K562 (cell line): ENCODE data around the gene NTRK2. TPM values are rescaled to one million over a fixed set of nuclear protein-coding genes. Genes with fewer than 3 reads are reported as not detected.

Experiments used
- ATAC-seq: fragments of 200-7000 bp; cut with Tn5 transposase; 3 replicates; pipeline ENCODE4 v1.9.1; 2020; ENCODE audit warnings: moderate library complexity
- BruUV-seq: library from RNA; stranded (reverse); fragments of 400-500 nt; replicated peaks from 2 replicates; lab custom pipeline; 2021; lab: Mats Ljungman, UMichigan
- CTCF ChIA-PET: fragments of 300-600 bp; formaldehyde crosslinking; extraction: SDS; loops from one replicate; lab custom pipeline; 2021; ENCODE audit warnings: low intra/inter-chr PET ratio; lab: Yijun Ruan, JAX
- POLR2A ChIA-PET: fragments of 300-600, 350-650 bp; sonication (Branson Sonifier 250); formaldehyde crosslinking; extraction: SDS; loops from one replicate; lab custom pipeline; 2021; ENCODE audit warnings: antibody characterized with exemption, inconsistent platforms; lab: Yijun Ruan, JAX
- DNase-seq, 4 experiments: peaks; one replicate each; pipeline versions ENCODE4 v3.0.0 to v3.0.0-alpha.2; 2011 to 2018; ENCODE audit warnings: low spot score in 3 of 4, mixed read lengths in 3 of 4; ENCODE audit errors: extremely low read depth in 1 of 4
- FAIRE-seq: peaks from 2 replicates; lab custom pipeline; 2011; peaks lifted over from hg19 to GRCh38; lab: Jason Lieb, UNC
- H2AFZ ChIP-seq: 2 replicates; pipeline ENCODE4 v1.6.0; 2011; ENCODE audit warnings: low read depth, low read length, control low read depth, inconsistent platforms
- H3K27ac ChIP-seq: fragments of 200-600 bp; 3 replicates; pipeline ENCODE4 v1.8.0; 2011; ENCODE audit warnings: low read depth, mild to moderate bottlenecking, control low read depth, inconsistent platforms, low read length, moderate library complexity, mixed read lengths; ENCODE audit errors: extremely low read depth
- H3K27me3 ChIP-seq, 2 experiments: fragments of 300-600 bp in 1 of 2; 2 replicates in 1 of 2; 3 replicates in 1 of 2; pipeline versions ENCODE4 v1.6.0 to v1.8.0; 2011; ENCODE audit warnings: inconsistent platforms in 2 of 2, low read length in 2 of 2, mild to moderate bottlenecking in 1 of 2, mixed read lengths in 1 of 2, moderate library complexity in 1 of 2; ENCODE audit not compliant: control insufficient read depth in 2 of 2, insufficient read depth in 2 of 2
- H3K36me3 ChIP-seq: fragments of 300-600 bp; 3 replicates; pipeline ENCODE4 v1.8.0; 2011; ENCODE audit warnings: mild to moderate bottlenecking, low read length, inconsistent platforms; ENCODE audit not compliant: control insufficient read depth, insufficient read depth
- H3K4me1 ChIP-seq, 2 experiments: fragments of 200-600 bp in 1 of 2; replicated peaks in 1 of 2; 2 replicates in 1 of 2; 3 replicates in 1 of 2; pipeline versions ENCODE4 v1.5.1 to v1.8.0; 2011; ENCODE audit warnings: inconsistent platforms in 2 of 2, low read length in 2 of 2, mild to moderate bottlenecking in 1 of 2, mixed read lengths in 1 of 2, moderate library complexity in 1 of 2; ENCODE audit not compliant: control insufficient read depth in 2 of 2, insufficient read depth in 2 of 2
- H3K4me2 ChIP-seq: 2 replicates; pipeline ENCODE4 v1.6.1; 2011; ENCODE audit warnings: low read length, control low read depth, inconsistent platforms, mixed read lengths; ENCODE audit not compliant: insufficient read depth
- H3K4me3 ChIP-seq: fragments of 200-600 bp; sonication (generic), shearing (Covaris generic); 2 replicates; pipeline ENCODE4 v1.5.1; 2016; ENCODE audit warnings: control low read depth, inconsistent platforms
- H3K79me2 ChIP-seq: fragments of 200-600 bp; 3 replicates; pipeline ENCODE4 v1.8.0; 2011; ENCODE audit warnings: low read length, inconsistent platforms; ENCODE audit not compliant: control insufficient read depth, insufficient read depth
- H3K9ac ChIP-seq, 2 experiments: 2 replicates each; pipeline versions ENCODE4 v1.6.0 to v1.6.1; 2011; ENCODE audit warnings: low read depth in 2 of 2, low read length in 2 of 2, control low read depth in 1 of 2, inconsistent platforms in 1 of 2, mild to moderate bottlenecking in 1 of 2, mixed read lengths in 1 of 2; ENCODE audit not compliant: insufficient read depth in 1 of 2
- H3K9me1 ChIP-seq: one replicate; pipeline ENCODE4 v1.6.0; 2011; ENCODE audit warnings: inconsistent platforms, mild to moderate bottlenecking, low read length, moderate library complexity; ENCODE audit not compliant: control insufficient read depth, insufficient read depth
- H3K9me3 ChIP-seq: replicated peaks from 2 replicates; pipeline ENCODE4 v1.5.1; 2011; ENCODE audit warnings: low read depth, low read length, inconsistent platforms; ENCODE audit not compliant: control insufficient read depth, insufficient read depth
- H4K20me1 ChIP-seq: replicated peaks from 2 replicates; pipeline ENCODE4 v1.6.1; 2011; ENCODE audit warnings: low read length, inconsistent platforms, mixed read lengths; ENCODE audit not compliant: control insufficient read depth, insufficient read depth
- BRF1 ChIP-seq: IDR thresholded peaks from 3 replicates; pipeline ENCODE4 v1.6.1; 2011; ENCODE audit warnings: borderline replicate concordance, mild to moderate bottlenecking; ENCODE audit not compliant: insufficient read length; ENCODE audit errors: extremely low read depth
- LEF1 ChIP-seq: fragments of 450-650 bp; IDR thresholded peaks from 2 replicates; pipeline ENCODE4 v1.6.1; 2016; ENCODE audit warnings: mild to moderate bottlenecking
- ZNF444 ChIP-seq: fragments of 250-450 bp; sonication (Bioruptor Pico); IDR thresholded peaks from 2 replicates; pipeline ENCODE4 v1.4.0; 2020; ENCODE audit warnings: mild to moderate bottlenecking, moderate library complexity
- ZNF778 ChIP-seq: fragments of 450-650 bp; formaldehyde crosslinking; IDR thresholded peaks from 2 replicates; pipeline ENCODE4 v1.4.0; 2020; ENCODE audit warnings: mild to moderate bottlenecking, moderate library complexity
- WGBS: fragments of 100-300 bp; shearing (Covaris generic); methylation state at CpG from one replicate; pipeline ENCODE4 v1.1.6; 2016; ENCODE audit warnings: low coverage, mixed read lengths; ENCODE audit not compliant: insufficient coverage; ENCODE audit errors: missing lambda C conversion rate; 5-methylcytosine and 5-hydroxymethylcytosine counted together
- in situ Hi-C: fragments of 300-500 bp; cut with MboI; formaldehyde crosslinking; loops from 4 replicates; pipeline ENCODE4 v1.15.0; 2018; ENCODE audit warnings: inconsistent platforms, mixed read lengths
- intact Hi-C: fragments of 100-400 bp; cut with micrococcal nuclease; formaldehyde crosslinking; loops from 2 replicates; pipeline ENCODE4 v1.14.2; 2022
- polyA plus RNA-seq, 8 experiments: library from polyadenylated mRNA; depleted of rRNA in 4 of 8; stranded (reverse) in 5 of 8; unstranded in 3 of 8; fragments of >200 nt; fragmentation: Nextera tagmentation in 2 of 8; fragmentation: Illumina TruSeq in 1 of 8; extraction: Ambion mirVana in 2 of 8; extraction: Trizol in 1 of 8; gene quantifications; 2 replicates each; pipeline versions ENCODE4 v1.2.1 to v1.2.3, GENCODE V29; 2011 to 2014; ENCODE audit warnings: inconsistent platforms in 1 of 8, missing spikeins in 1 of 8
- total RNA-seq, 7 experiments: library from RNA; depleted of rRNA in 6 of 7; stranded (reverse); fragments of >200 nt in 6 of 7; fragmentation: Illumina TruSeq in 2 of 7; extraction: Trizol in 2 of 7; gene quantifications; 2 replicates each; pipeline versions ENCODE4 v1.2.1 to v1.2.3, GENCODE V29; 2011 to 2021; ENCODE audit warnings: low replicate concordance in 1 of 7
- TF ChIP-seq, protein P1 (sequence below): sonication (generic); formaldehyde crosslinking; IDR thresholded peaks from 2 replicates; pipeline ENCODE4 v1.8.0; 2022; ENCODE audit warnings: mild to moderate bottlenecking, low read depth, missing genetic modification reagents
- TF ChIP-seq, protein P2 (sequence below): fragments of 450-650 bp; conservative IDR thresholded peaks from 2 replicates; pipeline ENCODE4 v1.6.1; 2016; ENCODE audit warnings: missing genetic modification characterization, low read depth, mild to moderate bottlenecking, control low read depth, missing compliant biosample characterization

The NTRK2 gene
- total and polyA plus RNA-seq, 9 of the 15 experiments (the other 6 are each of a cell fraction or from before 2014, with no cell fraction given), result not detected

GRCh38 chr9:84736536-84736935 is 67.0 kb downstream of the NTRK2 start:
- POLR2A ChIA-PET, result no interaction called here
- DNase-seq (no peak), ATAC-seq (no peak), FAIRE-seq (no peak)
- Histone ChIP-seq H3K36me3 (no peaks in the 10 kb centered on the region), H3K4me2 (no peak overlapping the region), H3K79me2 (no peaks in the 10 kb centered on the region), H3K9me3 (no peaks in the 10 kb centered on the region), H3K4me3 (no peak overlapping the region), H4K20me1 (no peaks in the 10 kb centered on the region), H3K9me1 (no peaks in the 10 kb centered on the region), H3K9ac (no peak overlapping the region), H2AFZ (no peak overlapping the region), H3K4me1 (no peaks in the 10 kb centered on the region), H3K27ac (no peak overlapping the region), H3K27me3 (no peaks in the 10 kb centered on the region)
- intact Hi-C loops, result no loop called here
- in situ Hi-C loops, result no loop called here
- no TSS peak for BruUV-seq
- TF ChIP-seq LEF1 (no peak), ZNF778 (CRISPR knock-in tag) (no peak), BRF1 (no peak), ZNF444 (CRISPR knock-in tag) (no peak)
- TF ChIP-seq, protein P1, sequence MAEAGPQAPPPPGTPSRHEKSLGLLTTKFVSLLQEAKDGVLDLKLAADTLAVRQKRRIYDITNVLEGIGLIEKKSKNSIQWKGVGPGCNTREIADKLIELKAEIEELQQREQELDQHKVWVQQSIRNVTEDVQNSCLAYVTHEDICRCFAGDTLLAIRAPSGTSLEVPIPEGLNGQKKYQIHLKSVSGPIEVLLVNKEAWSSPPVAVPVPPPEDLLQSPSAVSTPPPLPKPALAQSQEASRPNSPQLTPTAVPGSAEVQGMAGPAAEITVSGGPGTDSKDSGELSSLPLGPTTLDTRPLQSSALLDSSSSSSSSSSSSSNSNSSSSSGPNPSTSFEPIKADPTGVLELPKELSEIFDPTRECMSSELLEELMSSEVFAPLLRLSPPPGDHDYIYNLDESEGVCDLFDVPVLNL (CRISPR knock-in tag), result no peak
- TF ChIP-seq, protein P2, sequence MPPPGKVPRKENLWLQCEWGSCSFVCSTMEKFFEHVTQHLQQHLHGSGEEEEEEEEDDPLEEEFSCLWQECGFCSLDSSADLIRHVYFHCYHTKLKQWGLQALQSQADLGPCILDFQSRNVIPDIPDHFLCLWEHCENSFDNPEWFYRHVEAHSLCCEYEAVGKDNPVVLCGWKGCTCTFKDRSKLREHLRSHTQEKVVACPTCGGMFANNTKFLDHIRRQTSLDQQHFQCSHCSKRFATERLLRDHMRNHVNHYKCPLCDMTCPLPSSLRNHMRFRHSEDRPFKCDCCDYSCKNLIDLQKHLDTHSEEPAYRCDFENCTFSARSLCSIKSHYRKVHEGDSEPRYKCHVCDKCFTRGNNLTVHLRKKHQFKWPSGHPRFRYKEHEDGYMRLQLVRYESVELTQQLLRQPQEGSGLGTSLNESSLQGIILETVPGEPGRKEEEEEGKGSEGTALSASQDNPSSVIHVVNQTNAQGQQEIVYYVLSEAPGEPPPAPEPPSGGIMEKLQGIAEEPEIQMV (tag), result no peak
- CTCF ChIA-PET, result no interaction called here
- 0% methylated on average over 1 of the region's 1 CpG for WGBS
